HG02884 (cell line): Measurements from ENCODE around the gene TECTA.

Experiments
- ATAC-seq: cut with Tn5 transposase; IDR thresholded peaks from one replicate; pipeline ENCODE4 v1.9.1; 2021; ENCODE audit warnings: mild to moderate bottlenecking, moderate library complexity; ENCODE audit not compliant: unreplicated experiment

The TECTA gene

DNA sequence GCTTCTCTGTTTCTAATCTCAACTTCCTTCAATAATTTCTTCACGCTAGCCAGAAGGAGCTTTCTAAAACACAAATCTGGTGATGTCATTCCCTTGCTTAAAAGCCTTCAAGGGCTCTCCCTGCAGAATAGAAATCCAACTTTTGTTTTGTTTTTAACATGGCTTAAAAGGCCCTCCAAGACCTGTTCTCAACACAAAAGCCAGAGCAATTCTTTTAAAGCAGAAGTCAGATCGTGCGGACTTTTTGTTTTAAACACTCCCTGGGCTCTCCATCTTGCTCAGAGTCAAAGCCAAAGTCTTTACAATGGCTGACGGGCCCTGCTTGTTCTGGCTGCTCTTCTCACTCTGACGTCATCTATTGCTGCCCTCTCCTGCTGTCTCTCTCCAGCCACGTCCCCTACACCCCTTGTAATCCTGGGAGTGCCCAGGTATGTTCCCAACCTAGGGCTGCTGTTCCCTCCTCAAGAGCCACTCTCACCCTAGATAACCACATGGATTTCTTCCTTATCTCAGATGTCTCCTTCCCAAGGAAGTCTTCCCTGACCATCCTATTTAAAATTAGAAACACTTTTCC, 22.5 kb downstream of the TECTA start:
- no peak for ATAC-seq

DNA sequence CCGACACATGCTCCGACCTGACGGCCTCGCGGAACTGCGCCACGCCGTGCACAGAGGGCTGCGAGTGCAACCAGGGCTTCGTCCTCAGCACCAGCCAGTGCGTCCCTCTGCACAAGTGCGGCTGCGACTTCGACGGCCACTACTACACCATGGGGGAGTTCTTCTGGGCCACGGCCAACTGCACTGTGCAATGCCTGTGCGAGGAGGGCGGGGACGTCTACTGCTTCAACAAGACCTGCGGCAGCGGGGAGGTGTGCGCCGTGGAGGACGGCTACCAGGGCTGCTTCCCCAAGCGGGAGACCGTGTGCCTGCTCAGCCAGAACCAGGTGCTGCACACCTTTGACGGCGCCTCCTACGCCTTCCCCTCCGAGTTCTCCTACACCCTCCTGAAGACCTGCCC, 26.8 kb downstream of the TECTA start:
- no peak for ATAC-seq

DNA sequence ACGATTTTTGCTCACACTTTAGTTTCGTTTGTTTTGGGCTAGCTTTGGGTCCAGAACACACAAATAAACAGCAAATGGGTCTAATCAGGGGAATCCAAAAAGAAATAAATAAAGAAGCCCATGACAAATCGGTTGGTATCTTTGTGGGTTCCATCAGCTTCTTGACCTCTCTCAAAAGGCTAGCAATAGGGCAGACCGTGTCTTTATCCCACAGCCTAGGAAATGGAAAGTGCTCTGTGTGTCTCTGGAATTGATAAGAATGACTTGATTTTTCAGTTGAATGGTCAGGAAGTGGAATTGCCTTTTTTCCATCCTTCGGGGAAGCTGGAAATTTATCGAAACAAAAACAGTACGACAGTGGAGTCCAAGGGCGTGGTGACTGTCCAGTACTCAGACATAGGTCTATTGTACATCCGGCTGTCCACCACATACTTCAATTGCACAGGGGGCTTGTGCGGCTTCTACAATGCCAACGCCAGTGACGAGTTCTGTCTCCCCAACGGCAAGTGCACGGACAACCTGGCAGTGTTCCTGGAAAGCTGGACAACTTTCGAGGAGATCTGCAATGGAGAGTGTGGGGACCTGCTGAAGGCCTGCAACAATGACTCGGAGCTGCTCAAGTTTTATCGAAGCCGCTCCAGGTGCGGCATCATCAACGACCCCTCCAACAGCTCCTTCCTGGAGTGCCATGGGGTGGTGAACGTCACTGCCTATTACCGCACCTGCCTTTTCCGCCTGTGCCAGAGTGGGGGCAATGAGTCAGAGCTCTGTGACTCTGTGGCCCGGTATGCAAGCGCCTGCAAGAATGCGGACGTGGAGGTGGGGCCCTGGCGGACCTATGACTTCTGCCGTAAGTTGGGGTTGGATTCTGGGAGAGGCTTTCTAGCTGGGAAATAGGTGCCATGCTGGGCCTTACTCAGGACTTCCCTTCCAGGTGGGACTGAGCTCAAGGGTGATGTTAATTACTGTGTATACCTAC, 28.6 kb downstream of the TECTA start:
- ATAC-seq = no peak

DNA sequence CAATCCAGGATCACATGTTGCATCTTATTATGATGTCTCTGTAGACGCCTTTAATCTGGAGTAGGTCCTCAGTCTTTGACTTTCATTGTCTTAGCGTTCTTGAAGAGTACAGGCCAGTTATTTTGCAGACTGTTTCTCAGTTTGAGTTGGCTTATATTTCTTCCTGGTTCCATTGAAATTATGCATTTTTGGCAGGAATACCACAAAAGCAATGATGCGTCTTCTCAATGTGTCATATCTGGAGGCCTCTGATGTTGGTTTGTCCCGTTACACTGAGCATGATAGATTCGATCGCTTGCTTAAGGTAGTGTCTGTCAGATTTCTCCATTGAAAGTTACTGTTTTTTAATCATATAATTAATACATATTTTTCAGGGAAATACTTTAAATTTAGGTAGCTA, 30.6 kb downstream of the TECTA start:
- ATAC-seq = no peak

DNA sequence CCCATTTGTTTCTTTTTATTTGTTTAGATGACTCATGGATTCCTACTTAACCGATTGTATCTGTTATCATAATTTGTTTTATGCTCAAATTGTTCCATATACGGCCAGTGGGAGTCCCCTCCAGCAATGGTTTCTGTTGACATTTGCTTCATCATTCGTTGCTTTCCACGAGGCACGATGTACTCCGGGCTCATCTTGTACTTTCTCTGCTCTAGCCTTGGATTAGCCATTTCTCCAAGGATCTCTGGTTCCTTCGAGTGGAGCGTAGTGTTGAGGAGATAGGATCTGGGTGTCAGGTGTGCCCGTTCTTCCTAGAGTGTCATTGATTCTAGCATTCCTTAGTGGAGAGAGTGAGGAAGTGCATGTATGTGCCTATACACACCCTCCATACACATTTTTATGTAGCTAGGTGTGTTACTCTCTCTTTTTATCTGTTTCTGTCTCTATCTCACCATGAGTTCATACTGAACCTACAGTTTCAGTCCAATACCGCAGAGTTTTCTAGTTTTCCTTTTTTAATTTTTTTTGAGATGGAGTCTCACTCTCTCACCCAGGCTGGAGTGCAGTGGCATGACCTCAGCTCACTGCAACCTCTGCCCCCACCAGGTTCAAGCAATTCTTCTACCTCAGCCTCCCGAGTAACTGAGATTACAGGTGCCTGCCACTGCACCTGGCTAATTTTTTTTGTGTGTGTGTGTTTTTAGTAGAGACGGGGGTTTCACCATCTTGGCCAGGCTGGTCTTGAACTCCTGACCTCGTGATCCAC, 31.4 kb downstream of the TECTA start:
- no peak for ATAC-seq

DNA sequence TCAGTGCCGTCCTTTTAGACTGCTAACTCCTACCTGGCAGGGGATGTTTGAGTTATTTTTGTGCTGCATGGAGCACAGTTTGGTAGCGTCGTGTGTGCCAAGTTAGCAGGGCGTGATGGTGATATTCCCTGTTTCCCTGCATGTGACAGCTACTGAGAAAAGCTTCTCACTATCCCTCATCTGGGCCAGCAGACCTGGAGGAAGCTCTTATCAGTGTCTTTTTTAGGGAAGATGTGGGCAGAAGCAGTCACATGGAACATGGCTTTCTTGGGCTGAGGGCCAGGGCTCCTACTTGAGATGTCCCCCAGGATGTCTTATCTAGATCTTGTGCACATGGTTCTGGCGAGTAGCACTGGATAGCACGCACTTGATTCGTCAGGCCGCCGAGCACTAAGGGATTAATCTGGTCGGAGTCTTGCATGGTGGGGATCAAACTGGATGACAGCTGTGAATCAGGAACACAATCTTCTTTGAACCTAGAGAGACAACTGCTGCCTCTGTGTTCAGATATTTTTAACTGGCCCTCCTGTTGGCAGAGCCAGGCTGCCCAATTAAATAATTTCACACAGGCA, 33.8 kb downstream of the TECTA start:
- ATAC-seq = no peak

DNA sequence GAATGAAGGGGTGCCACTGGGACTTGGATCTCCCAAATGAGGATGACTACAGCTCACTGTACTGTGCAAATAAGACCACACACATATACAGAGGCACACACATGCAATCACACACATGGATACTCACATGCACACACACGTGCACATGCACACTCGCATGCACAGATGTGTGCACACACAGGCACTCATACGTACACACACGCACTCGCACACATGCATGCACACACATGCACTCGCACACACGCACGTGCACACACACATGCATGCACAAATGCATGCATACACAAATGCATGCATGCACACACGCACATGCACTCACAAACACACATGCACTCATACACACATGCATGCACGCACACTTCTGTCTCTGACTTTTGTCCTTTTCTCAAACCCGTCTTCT, 36.0 kb downstream of the TECTA start:
- no peak for ATAC-seq

DNA sequence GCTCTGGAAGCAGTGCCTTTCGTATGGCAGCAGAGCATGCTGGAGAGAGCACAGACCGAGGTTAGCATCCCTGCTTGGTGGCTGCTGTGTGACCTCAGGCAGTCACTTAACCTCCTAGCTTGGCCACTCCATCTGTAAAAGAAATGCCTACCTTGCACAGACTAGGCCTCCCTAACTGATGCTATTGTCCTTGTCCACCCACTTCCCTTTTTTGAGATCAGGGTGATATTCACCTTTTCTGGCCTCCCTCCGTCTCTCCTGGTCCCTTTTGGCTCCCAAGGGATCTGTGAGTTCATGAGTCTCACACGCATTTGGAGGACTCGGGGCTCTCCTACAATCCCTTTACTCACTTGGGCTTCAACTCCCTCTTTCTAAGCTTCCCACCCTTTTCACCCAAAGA, 37.2 kb downstream of the TECTA start:
- no peak for ATAC-seq

DNA sequence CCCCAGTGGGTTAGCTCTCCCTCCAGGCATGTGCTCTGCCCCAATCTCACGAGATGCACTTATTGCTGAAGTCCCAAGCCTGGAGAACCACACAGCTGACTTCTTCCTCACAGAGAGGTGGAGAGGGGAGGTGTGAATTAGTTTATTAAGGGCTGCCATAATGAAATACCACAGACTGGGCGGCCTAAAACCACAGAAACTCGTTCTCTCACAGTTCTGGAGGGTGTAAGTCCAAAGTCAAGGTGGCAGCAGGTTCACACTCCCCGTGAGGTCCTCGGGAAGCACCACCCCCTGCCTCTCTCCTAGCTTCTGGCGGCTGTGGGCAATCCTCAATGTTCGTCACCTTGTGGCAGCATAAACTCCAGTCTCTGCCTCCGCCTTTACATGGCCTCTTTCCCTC, 39.3 kb downstream of the TECTA start:
- ATAC-seq = no peak

DNA sequence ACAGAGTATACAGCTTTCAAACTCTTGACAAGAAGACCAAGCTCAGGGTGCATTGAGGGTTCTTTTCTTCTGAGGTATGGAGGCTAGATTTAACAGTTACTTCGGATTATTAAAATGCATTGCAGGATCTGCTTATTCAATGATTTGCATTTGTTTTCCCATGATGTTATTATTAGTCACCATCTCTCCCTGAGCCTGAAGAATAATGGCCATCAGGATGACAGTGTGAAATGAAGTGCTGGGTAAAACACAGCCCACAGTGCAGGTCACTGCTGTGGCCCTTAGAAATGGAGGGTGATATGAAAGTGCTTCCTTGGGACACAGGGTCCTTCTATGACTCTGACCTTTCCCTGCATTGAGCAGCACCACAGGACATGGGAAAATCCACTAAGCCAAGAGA, 40.0 kb downstream of the TECTA start:
- ATAC-seq = no peak

DNA sequence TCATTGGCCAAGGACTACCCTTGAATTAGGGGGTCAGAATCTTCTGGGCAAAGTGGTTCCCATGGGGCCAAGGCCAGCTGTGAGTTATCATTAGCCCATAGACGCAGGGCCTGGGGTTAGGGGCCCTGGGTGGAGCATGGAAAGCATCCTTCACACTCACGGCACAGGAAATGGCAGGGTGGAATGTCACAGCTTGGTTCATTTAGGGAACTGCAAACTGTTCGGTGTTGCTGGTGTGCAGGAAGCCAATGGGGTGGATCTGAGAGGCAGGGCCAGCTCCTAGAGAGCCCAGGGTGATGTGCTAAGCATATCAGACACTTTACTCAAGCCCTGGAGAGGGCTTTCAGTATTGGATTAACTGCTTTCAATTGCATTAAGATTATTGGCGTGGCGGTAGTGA, 42.9 kb downstream of the TECTA start:
- ATAC-seq = no peak

DNA sequence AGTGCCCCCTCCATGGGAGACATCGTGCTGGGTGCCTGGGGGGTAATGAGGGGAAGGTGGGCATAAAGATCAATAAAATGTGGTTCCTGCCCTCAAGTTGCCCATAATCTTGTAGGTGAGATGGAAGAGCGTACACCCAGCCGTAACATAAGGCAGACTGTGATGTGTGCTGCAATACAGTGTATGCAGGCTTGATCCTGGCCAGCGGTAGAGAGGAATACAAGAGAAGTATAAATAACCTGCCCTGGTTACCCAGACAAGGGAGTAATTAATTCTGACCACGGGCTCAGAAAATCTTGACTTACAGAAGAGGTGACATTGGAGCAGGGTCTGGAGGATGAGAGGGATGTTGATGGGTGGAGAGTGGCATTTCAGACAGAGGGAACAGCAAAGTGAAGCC, 43.7 kb downstream of the TECTA start:
- ATAC-seq = no peak

DNA sequence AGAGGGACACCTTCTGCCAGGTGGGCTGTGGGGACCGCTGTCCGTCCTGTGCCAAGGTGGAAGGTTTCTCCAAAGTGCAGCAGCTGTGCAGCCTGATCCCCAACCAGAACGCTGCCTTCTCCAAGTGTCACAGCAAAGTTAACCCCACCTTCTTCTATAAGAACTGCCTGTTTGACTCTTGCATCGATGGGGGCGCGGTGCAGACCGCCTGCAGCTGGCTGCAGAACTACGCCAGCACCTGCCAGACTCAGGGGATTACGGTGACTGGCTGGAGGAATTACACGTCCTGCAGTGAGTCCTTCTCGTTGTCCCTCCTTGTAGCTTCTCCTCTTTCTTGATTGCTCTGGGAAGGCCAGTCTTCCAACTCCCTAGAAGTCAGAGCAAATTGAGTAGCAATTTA, 44.8 kb downstream of the TECTA start:
- no peak for ATAC-seq

DNA sequence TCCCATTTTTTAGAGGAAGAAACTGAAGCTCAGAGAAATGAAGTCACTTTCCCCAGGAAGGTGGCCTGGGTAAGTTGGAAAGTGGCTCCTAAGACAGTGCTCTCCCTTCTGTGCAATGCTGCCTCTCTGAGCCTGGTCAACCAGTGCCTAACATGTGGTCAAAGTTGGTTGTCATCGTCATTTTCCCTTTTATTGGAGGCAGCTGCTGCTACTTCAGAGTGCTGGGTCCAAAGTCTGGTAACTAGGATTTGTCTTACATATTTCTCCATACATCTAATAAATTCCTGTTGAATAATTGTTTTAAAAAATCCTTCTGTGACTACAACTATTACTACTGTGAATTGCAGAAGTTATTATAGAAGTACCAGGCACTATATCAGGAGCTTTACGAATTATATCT, 48.1 kb downstream of the TECTA start:
- no peak for ATAC-seq

DNA sequence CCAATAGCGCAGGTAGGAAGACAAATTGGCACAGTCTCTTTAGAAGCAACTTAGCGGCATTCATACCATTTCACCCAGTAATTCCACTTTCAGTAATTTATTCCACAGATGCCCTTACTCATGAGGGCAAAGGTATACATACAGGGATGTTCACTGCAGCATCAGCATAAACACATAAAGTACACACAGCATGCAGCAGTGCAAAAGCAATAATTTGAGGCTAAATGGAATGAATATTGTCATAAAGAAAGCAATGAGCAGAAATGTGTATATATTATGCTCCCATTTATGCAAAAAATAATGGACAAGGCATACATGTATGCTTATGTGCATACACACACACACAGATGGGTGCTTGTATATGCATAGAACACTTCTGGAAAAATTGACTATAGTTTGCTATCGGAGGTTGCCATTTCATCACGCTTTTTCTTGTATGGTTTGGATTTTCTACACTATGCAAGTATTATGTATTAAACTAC, 50.2 kb downstream of the TECTA start:
- no peak for ATAC-seq

DNA sequence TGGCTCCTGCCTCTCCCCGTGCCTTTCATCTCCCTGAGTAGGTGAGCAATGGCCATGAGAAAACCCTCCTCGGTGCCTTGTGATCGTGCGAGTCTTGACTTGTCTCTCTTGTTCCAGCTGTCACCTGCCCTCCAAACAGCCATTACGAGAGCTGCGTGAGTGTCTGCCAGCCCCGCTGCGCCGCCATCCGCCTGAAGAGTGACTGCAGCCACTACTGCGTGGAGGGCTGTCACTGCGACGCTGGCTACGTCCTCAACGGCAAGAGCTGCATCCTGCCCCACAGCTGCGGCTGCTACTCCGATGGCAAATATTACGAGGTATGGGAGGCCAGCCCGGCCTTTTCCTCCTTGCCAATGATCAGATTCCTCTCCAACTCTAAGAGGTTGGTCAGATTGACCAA, 51.7 kb downstream of the TECTA start:
- ATAC-seq = no peak

DNA sequence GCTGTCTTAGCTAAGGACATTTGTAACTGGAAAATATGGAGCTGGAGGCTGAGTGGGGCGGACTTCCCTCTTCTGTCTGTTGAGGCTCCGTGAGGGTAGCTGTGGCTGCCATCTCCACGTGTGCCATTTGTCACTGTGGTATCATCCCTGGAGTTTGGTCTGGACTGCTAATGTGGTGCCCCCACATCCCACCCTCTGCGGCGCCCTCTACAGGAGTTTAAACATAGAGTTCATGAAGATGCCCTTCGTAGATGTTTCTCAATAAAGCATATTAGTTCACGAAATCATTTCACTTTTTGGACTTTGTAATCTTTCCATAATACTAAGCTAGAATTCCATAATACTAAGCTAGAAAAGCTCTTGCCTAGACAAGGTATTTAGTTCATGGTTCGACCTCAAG, 52.4 kb downstream of the TECTA start:
- ATAC-seq = no peak

DNA sequence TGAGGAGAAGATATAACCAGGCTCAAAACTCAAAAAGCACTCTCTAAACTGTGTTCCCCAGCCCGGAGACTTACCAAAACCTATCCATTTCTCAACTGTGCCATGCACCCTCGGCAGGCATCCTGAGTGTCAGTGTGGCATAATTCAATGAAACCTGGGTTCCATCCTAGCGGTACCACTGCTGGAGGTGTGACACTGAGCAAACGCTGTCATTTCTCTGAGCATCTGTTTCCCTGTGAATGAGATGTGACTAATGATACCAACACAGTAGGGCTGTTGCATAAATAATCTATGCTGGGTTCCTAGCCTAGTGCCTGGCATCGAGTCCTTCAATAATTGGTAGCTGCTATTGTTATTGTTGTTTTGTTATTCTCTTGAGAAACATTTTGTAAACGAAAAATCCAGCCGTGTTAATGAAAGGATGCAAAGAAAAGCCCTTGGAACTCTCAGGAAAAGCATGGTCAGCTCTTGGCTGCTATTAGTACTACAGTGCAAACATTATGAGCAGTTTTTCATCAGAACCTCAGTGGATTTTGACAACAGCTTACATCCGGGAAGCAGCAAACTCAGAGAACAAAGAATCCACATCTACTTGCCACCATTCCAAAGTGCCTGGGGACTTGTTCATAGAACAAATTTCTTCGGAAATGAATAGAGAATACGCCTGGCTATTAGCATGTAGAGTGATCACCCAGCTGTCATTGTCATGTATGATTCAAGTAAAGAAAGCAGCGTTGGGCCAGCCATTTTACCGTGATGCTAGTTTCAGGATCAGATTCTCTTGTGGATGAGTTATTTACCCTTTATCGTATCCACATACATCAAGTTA, 53.7 kb downstream of the TECTA start:
- ATAC-seq = no peak

DNA sequence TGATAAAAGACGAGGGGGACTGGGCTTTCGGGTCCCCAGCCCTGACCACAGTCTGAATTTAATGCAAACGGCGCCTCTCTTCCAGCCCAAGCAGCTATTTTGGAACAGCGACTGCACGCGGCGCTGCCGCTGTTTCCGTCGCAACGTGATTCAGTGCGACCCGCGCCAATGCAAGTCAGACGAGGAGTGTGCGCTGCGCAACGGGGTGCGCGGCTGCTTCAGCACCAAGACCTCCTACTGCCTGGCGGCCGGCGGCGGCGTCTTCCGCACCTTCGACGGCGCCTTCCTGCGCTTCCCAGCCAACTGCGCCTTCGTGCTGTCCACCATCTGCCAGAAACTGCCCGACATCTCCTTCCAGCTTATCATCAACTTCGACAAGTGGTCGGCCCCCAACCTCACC, 56.7 kb downstream of the TECTA start:
- ATAC-seq = no peak

DNA sequence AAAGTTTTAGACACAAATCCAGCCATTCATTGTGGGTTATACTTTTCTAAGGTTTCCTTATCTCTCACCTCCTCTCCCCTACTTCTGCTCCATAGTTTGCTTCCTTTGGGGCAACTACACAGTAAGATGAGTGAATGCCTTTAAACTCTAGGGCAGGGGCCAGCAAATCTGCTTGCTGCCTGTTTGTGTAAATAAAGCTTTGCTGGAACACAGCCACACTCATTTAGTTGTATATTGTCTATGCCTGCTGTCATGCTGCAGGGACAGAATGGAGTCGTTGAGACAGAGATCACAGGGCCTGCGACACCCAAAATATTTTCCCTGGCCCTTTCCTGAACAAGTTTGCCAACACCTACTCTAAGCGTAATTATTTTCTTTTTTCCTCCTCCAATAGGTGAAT, 58.7 kb downstream of the TECTA start:
- no peak for ATAC-seq
